Measurements from ENCODE around the gene ZBED2. TPM values are rescaled to one million over a fixed set of nuclear protein-coding genes. Genes with fewer than 3 reads are reported as not detected.

ZBED2 gene
- total and polyA plus RNA-seq, 2 donors (not counting 3 experiments of a cell fraction or from before 2014, with no cell fraction given), result not detected

DNA sequence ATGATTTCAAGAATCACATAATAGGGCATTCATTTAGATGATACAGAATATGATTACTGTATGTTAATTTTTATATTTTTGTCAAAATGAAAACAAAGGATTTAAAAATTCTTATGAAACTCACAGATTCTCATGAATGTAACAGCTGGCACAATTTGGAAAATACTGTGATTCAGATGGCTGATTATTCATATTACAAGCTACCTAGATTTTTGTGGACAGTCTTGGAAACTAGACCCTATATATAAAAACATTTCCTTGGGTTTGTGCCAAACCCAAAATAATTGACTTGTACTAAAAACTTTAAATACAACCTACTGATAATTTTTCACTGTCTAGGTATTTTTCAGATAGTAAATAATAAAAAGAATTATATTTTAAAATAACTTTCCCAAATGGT, 26.2 kb downstream of the ZBED2 start:
- Histone ChIP-seq H2AFZ (ENCODE audit: low read depth, low read length) (no peak overlapping the region), H3K27ac (ENCODE audit: insufficient read depth, low read depth, low read length) (no peak overlapping the region), H3K9me1 (replicated peaks; ENCODE audit: control insufficient read depth, extremely low read depth, insufficient read depth, low read length) (no peaks in the 10 kb centered on the region), H4K20me1 (replicated peaks; ENCODE audit: control insufficient read depth, extremely low read depth, insufficient read depth, low read length) (no peaks in the 10 kb centered on the region), H3K4me3 (replicated peaks in 1 of 3; ENCODE audit: insufficient read depth in 1 of 3, low read depth in 1 of 3, low read length in 3 of 3) (no peak overlapping the region), H3K9ac (replicated peaks; ENCODE audit: extremely low read depth, insufficient read depth, low read length) (no peak overlapping the region), H3K36me3 (ENCODE audit: control insufficient read depth in 2 of 2, extremely low read depth in 1 of 2, insufficient read depth in 2 of 2, low read length in 2 of 2) (no peaks in the 10 kb centered on the region), H3K27me3 (ENCODE audit: control insufficient read depth in 2 of 2, insufficient read depth in 2 of 2, low read length in 2 of 2) (no peaks in the 10 kb centered on the region), H3K4me2 (ENCODE audit: insufficient read depth, low read length) (no peak overlapping the region), H3K79me2 (ENCODE audit: control insufficient read depth, insufficient read depth, low read length) (no peaks in the 10 kb centered on the region), H3K4me1 (ENCODE audit: control insufficient read depth, extremely low read depth, insufficient read depth, low read length) (no peaks in the 10 kb centered on the region), H3K9me3 (replicated peaks; ENCODE audit: control insufficient read depth, insufficient read depth, low read length) (no peaks in the 10 kb centered on the region)
- dilution Hi-C loops (cut with MboI; ENCODE audit: extremely low pct_ligation_motif_present, low sequenced_read_pairs) (no loop called here), intact Hi-C loops (cut with micrococcal nuclease) (no loop called here)
- no peak for TF ChIP-seq EZH2 (IDR thresholded peaks at IDR 0.05; ENCODE audit: borderline replicate concordance, low read depth, low read length, severe bottlenecking)
- no peak for TF ChIP-seq POLR2A (IDR thresholded peaks at IDR 0.05; ENCODE audit: low read depth, low read length)
- TF ChIP-seq, protein P1, sequence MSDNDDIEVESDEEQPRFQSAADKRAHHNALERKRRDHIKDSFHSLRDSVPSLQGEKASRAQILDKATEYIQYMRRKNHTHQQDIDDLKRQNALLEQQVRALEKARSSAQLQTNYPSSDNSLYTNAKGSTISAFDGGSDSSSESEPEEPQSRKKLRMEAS (IDR thresholded peaks at IDR 0.05; ENCODE audit: insufficient read depth, insufficient read length), result no peak
- TF ChIP-seq CTCF (IDR thresholded peaks at IDR 0.05; ENCODE audit: extremely low read depth in 1 of 2, insufficient read depth in 1 of 2, low read depth in 1 of 2, low read length in 2 of 2), result no peak
- no peak for TF ChIP-seq FOS (IDR thresholded peaks at IDR 0.05; ENCODE audit: borderline replicate concordance, insufficient read depth, low read length)
- no peak for TF ChIP-seq POLR2AphosphoS5 (IDR thresholded peaks at IDR 0.05; ENCODE audit: insufficient read depth, low read depth, low read length)
- TF ChIP-seq JUN (IDR thresholded peaks at IDR 0.05; ENCODE audit: borderline replicate concordance, insufficient read depth, insufficient read length, low read depth), result no peak
- no peak for TF ChIP-seq GATA2 (IDR thresholded peaks at IDR 0.05; ENCODE audit: insufficient read depth, insufficient read length, low read depth, low read length)
- TF ChIP-seq MYC (IDR thresholded peaks at IDR 0.05; ENCODE audit: low read depth, low read length), result no peak
- ChIA-PET POLR2A (no interaction called here), CTCF (no interaction called here)
- no TSS peak for BruUV-seq (replicated peaks)
- FAIRE-seq (no peak), DNase-seq (ENCODE audit: low read depth, low spot score) (no peak)

Measured in endothelial cell of umbilical vein (primary cell).